HG03196 (cell line): ENCODE data around the gene LCT.
"Not testable (repeated sequence)": the region's sequence is repeated elsewhere in the genome, so short reads cannot be mapped to it uniquely, and the experiment has no call there.

Source experiments
- ATAC-seq: cut with Tn5 transposase; IDR thresholded peaks from one replicate; pipeline ENCODE4 v1.9.1; 2021; ENCODE audit not compliant: unreplicated experiment

The LCT gene

GRCh38 chr2:135836596-135837270 is at the start of gene LCT:
TSS of gene LCT (minus strand) at chr2:135837184. CDS start at chr2:135837169, 15 bp downstream.
- no peak for ATAC-seq

GRCh38 chr2:135885709-135886108 is 48.7 kb upstream of the LCT start:
- no peak for ATAC-seq

- no peak for ATAC-seq
Observed at GRCh38 chr2:135882415-135882814, 45.4 kb upstream of the LCT start.

GRCh38 chr2:135876770-135877169 is 39.8 kb upstream of the LCT start:
- ATAC-seq, result not testable (repeated sequence)

- peak; percentile 87 for ATAC-seq
Observed at GRCh38 chr2:135876066-135876711, 39.2 kb upstream of the LCT start, which contains the start of gene MCM6. TSS of gene MCM6 (minus strand) at chr2:135876443. CDS start at chr2:135876365, 78 bp downstream.

GRCh38 chr2:135875491-135876065 is 38.6 kb upstream of the LCT start:
- ATAC-seq, result peak; percentile 58

GRCh38 chr2:135874777-135875365 is 37.9 kb upstream of the LCT start:
- no peak for ATAC-seq

- ATAC-seq, result no peak
Observed at GRCh38 chr2:135870571-135870970, 33.6 kb upstream of the LCT start.

GRCh38 chr2:135863233-135863632 is 26.2 kb upstream of the LCT start:
- ATAC-seq, result no peak

GRCh38 chr2:135862718-135863117 is 25.7 kb upstream of the LCT start:
- no peak for ATAC-seq

GRCh38 chr2:135853401-135853800 is 16.4 kb upstream of the LCT start:
- ATAC-seq, result no peak

- ATAC-seq, result no peak
Observed at GRCh38 chr2:135851858-135852257, 14.9 kb upstream of the LCT start.

GRCh38 chr2:135850892-135851668 is 14.1 kb upstream of the LCT start:
- ATAC-seq, result no peak

- ATAC-seq, result no peak
Observed at GRCh38 chr2:135849087-135849486, 12.1 kb upstream of the LCT start.

- ATAC-seq, result no peak
Observed at GRCh38 chr2:135845997-135846396, 9.0 kb upstream of the LCT start.

- no peak for ATAC-seq
Observed at GRCh38 chr2:135845257-135845656, 8.3 kb upstream of the LCT start.

GRCh38 chr2:135844301-135844895 is 7.4 kb upstream of the LCT start:
- ATAC-seq, result no peak

GRCh38 chr2:135843671-135844070 is 6.7 kb upstream of the LCT start:
- ATAC-seq, result no peak

- ATAC-seq, result no peak
Observed at GRCh38 chr2:135840601-135841000, 3.6 kb upstream of the LCT start.

- no peak for ATAC-seq
Observed at GRCh38 chr2:135839713-135840112, 2.7 kb upstream of the LCT start.

GRCh38 chr2:135838502-135838901 is 1.5 kb upstream of the LCT start:
- no peak for ATAC-seq
